GM23248 (cell line): ENCODE data around the gene MPG. TPM values are rescaled to one million over a fixed set of nuclear protein-coding genes. Genes with fewer than 3 reads are reported as not detected.

Experiments
- DNase-seq: peaks from one replicate; pipeline ENCODE4 v3.0.0-alpha.2; 2015
- H2AFZ ChIP-seq: fragments of 200-600 bp; sonication (generic); 2 replicates; pipeline ENCODE4 v1.6.1; 2016; ENCODE audit warnings: antibody characterized with exemption
- H3F3A ChIP-seq: fragments of 200-600 bp; sonication (generic); 2 replicates; pipeline ENCODE4 v1.6.1; 2016; ENCODE audit warnings: mild to moderate bottlenecking, antibody characterized with exemption, mixed run types; ENCODE audit not compliant: insufficient read depth
- H3K27ac ChIP-seq: fragments of 200-600 bp; sonication (generic); 2 replicates; pipeline ENCODE4 v1.5.1; 2016; ENCODE audit warnings: mild to moderate bottlenecking
- H3K27me3 ChIP-seq: fragments of 200-600 bp; sonication (generic); replicated peaks from 2 replicates; pipeline ENCODE4 v1.6.1; 2016; ENCODE audit warnings: mild to moderate bottlenecking; ENCODE audit not compliant: insufficient read depth
- H3K36me3 ChIP-seq: fragments of 200-600 bp; sonication (generic); 2 replicates; pipeline ENCODE4 v1.6.1; 2016; ENCODE audit warnings: low read depth, mild to moderate bottlenecking
- H3K4me1 ChIP-seq: fragments of 200-600 bp; sonication (generic); 2 replicates; pipeline ENCODE4 v1.6.1; 2016; ENCODE audit warnings: mild to moderate bottlenecking; ENCODE audit not compliant: insufficient read depth
- H3K4me2 ChIP-seq: fragments of 200-600 bp; sonication (generic); one replicate; pipeline ENCODE4 v1.6.1; 2016; ENCODE audit warnings: mild to moderate bottlenecking; ENCODE audit not compliant: unreplicated experiment
- H3K4me3 ChIP-seq: fragments of 200-600 bp; sonication (generic); 2 replicates; pipeline ENCODE4 v1.5.1; 2016; ENCODE audit warnings: mild to moderate bottlenecking
- H3K79me2 ChIP-seq: fragments of 200-600 bp; sonication (generic); 2 replicates; pipeline ENCODE4 v1.6.1; 2016; ENCODE audit warnings: mild to moderate bottlenecking; ENCODE audit not compliant: insufficient read depth
- H3K9ac ChIP-seq: fragments of 200-600 bp; sonication (generic); 2 replicates; pipeline ENCODE4 v1.6.1; 2016; ENCODE audit warnings: mild to moderate bottlenecking
- H3K9me2 ChIP-seq: fragments of 200-600 bp; sonication (generic); 2 replicates; pipeline ENCODE4 v1.6.1; 2016; ENCODE audit warnings: mixed run types, mild to moderate bottlenecking, moderate library complexity; ENCODE audit not compliant: insufficient read depth
- H3K9me3 ChIP-seq: fragments of 200-600 bp; sonication (generic); one replicate; pipeline ENCODE4 v1.6.1; 2017; ENCODE audit warnings: low read depth
- H4K20me1 ChIP-seq: fragments of 200-600 bp; sonication (generic); 2 replicates; pipeline ENCODE4 v1.6.0; 2016; ENCODE audit not compliant: insufficient read depth
- EZH2 ChIP-seq: fragments of 200-600 bp; sonication (generic); IDR thresholded peaks from 2 replicates; pipeline ENCODE4 v1.6.1; 2018; ENCODE audit warnings: antibody characterized with exemption, mild to moderate bottlenecking; ENCODE audit not compliant: insufficient read depth, poor library complexity, severe bottlenecking
- EZH2phosphoT487 ChIP-seq: fragments of 200-600 bp; sonication (generic); IDR thresholded peaks from 2 replicates; pipeline ENCODE4 v1.6.1; 2018; ENCODE audit warnings: antibody characterized with exemption, moderate library complexity, mild to moderate bottlenecking, low read depth; ENCODE audit not compliant: insufficient read depth
- WGBS, 2 experiments: methylation state at CpG; one replicate each; pipeline ENCODE4 v1.1.6; 2015 to 2017; ENCODE audit warnings: low lambda C conversion rate in 2 of 2, low coverage in 1 of 2; ENCODE audit errors: missing lambda C conversion rate in 2 of 2; 5-methylcytosine and 5-hydroxymethylcytosine counted together
- in situ Hi-C: fragments of 300-500 bp; cut with MboI; formaldehyde crosslinking; loops from 2 replicates; pipeline ENCODE4 v1.15.0; 2020
- polyA plus RNA-seq: library from polyadenylated mRNA; unstranded; fragments of >200 nt; fragmentation: Nextera tagmentation; extraction: Ambion mirVana; gene quantifications from 2 replicates; pipeline ENCODE4 v1.2.1, GENCODE V29; 2016
- total RNA-seq: library from RNA; depleted of rRNA; stranded (reverse); fragments of >200 nt; shearing (Covaris generic); gene quantifications from 2 replicates; pipeline ENCODE4 v1.2.3, GENCODE V29; 2014

The MPG gene
- total and polyA plus RNA-seq, 2 experiments from 2014 or later, result 134 to 222 TPM

- peaks cover 51% of the 10 kb centered on the region for H3K79me2 ChIP-seq
- H3K9me2 ChIP-seq, result no peaks in the 10 kb centered on the region
- H4K20me1 ChIP-seq, result peaks cover 4% of the 10 kb centered on the region; the same call in 1 of the 2 replicates
- WGBS, 2 experiments, result 73 to 80% methylated on average over 9 of the region's 9 CpGs
- H3K4me1 ChIP-seq, result peaks cover 12% of the 10 kb centered on the region
- no peaks in the 10 kb centered on the region for H3K9me3 ChIP-seq
- no peak overlapping the region for H3K4me2 ChIP-seq
- no peak overlapping the region for H3K27ac ChIP-seq
- H3K36me3 ChIP-seq, result peaks cover 2% of the 10 kb centered on the region; the same call in 1 of the 2 replicates
- no peak for TF ChIP-seq EZH2
- no peak for TF ChIP-seq EZH2phosphoT487
- no peaks in the 10 kb centered on the region for H3K27me3 ChIP-seq
- H3K4me3 ChIP-seq, result no peak overlapping the region
- in situ Hi-C loops, result no loop called here
- no peak overlapping the region for H2AFZ ChIP-seq
- DNase-seq, result no peak
- H3F3A ChIP-seq, result no peaks in the 10 kb centered on the region
- H3K9ac ChIP-seq, result no peak overlapping the region
These were observed 13.1 kb upstream of the MPG start for GRCh38 chr16:64914-65255.

GRCh38 chr16:65745-66144 is 12.3 kb upstream of the MPG start:
- Histone ChIP-seq H3K79me2 (peaks cover 59% of the 10 kb centered on the region), H3K4me2 (no peak overlapping the region), H3K36me3 (peaks cover 2% of the 10 kb centered on the region; the same call in 1 of the 2 replicates), H4K20me1 (peaks cover 4% of the 10 kb centered on the region; the same call in 1 of the 2 replicates), H3K27me3 (no peaks in the 10 kb centered on the region), H3K9me2 (no peaks in the 10 kb centered on the region), H3K9me3 (no peaks in the 10 kb centered on the region), H3K4me1 (peaks cover 19% of the 10 kb centered on the region), H2AFZ (no peak overlapping the region), H3K9ac (no peak overlapping the region), H3K27ac (no peak overlapping the region), H3K4me3 (no peak overlapping the region), H3F3A (no peaks in the 10 kb centered on the region)
- TF ChIP-seq EZH2 (no peak), EZH2phosphoT487 (no peak)
- DNase-seq, result peak; percentile 88
- in situ Hi-C loops, result no loop called here
- 25 to 35% methylated on average over 16 to 17 of the region's 17 CpGs for WGBS, 2 experiments

GRCh38 chr16:66309-67182 is 11.5 kb upstream of the MPG start:
- 79 to 81% methylated on average over 12 to 13 of the region's 13 CpGs for WGBS, 2 experiments
- no peak for TF ChIP-seq EZH2phosphoT487
- TF ChIP-seq EZH2, result no peak
- Histone ChIP-seq H2AFZ (no peak overlapping the region), H3K27ac (no peak overlapping the region), H4K20me1 (peaks cover 4% of the 10 kb centered on the region; the same call in 1 of the 2 replicates), H3K4me1 (peaks cover 24% of the 10 kb centered on the region), H3K27me3 (no peaks in the 10 kb centered on the region), H3K9me2 (no peaks in the 10 kb centered on the region), H3K4me2 (no peak overlapping the region), H3K36me3 (peaks cover 2% of the 10 kb centered on the region; the same call in 1 of the 2 replicates), H3K9me3 (no peaks in the 10 kb centered on the region), H3F3A (no peaks in the 10 kb centered on the region), H3K79me2 (peaks cover 67% of the 10 kb centered on the region), H3K4me3 (no peak overlapping the region), H3K9ac (no peak overlapping the region)
- in situ Hi-C loops, result no loop called here
- DNase-seq, result no peak

GRCh38 chr16:67183-67791 is 10.7 kb upstream of the MPG start:
- no peak for DNase-seq
- Histone ChIP-seq H3K27ac (no peak overlapping the region), H4K20me1 (peaks cover 4% of the 10 kb centered on the region; the same call in 1 of the 2 replicates), H3K4me1 (peaks cover 24% of the 10 kb centered on the region), H3K79me2 (peaks cover 69% of the 10 kb centered on the region), H3K36me3 (peaks cover 2% of the 10 kb centered on the region; the same call in 1 of the 2 replicates), H3K4me3 (no peak overlapping the region), H3K9me3 (no peaks in the 10 kb centered on the region), H3K4me2 (no peak overlapping the region), H3K27me3 (no peaks in the 10 kb centered on the region), H3F3A (no peaks in the 10 kb centered on the region), H3K9ac (no peak overlapping the region), H2AFZ (no peak overlapping the region), H3K9me2 (no peaks in the 10 kb centered on the region)
- 79 to 83% methylated on average over 10 of the region's 10 CpGs for WGBS, 2 experiments
- TF ChIP-seq EZH2phosphoT487, result no peak
- no peak for TF ChIP-seq EZH2
- in situ Hi-C loops, result no loop called here
